NK-92 (cell line): ENCODE results near the gene GRM2.

Experiments
- DNase-seq: peaks from one replicate; lab custom pipeline; 2025; ENCODE audit not compliant: unreplicated experiment; lab: John Stamatoyannopoulos, UW

Gene GRM2

GRCh38 chr3:51680196-51680595 lies 26.7 kb upstream of the GRM2 start:
- no peak for DNase-seq

GRCh38 chr3:51680663-51681230 lies 26.1 kb upstream of the GRM2 start:
- DNase-seq, result no peak

- DNase-seq, result no peak
Measured at GRCh38 chr3:51681453-51681852, 25.4 kb upstream of the GRM2 start.

- no peak for DNase-seq
Measured at GRCh38 chr3:51682079-51682478, 24.8 kb upstream of the GRM2 start.

GRCh38 chr3:51682526-51682925 lies 24.3 kb upstream of the GRM2 start:
- no peak for DNase-seq

GRCh38 chr3:51683566-51683965 lies 23.3 kb upstream of the GRM2 start:
- DNase-seq, result no peak

GRCh38 chr3:51684971-51685751 lies 21.7 kb upstream of the GRM2 start:
- no peak for DNase-seq

- DNase-seq, result no peak
Measured at GRCh38 chr3:51686056-51686455, 20.8 kb upstream of the GRM2 start.

GRCh38 chr3:51686512-51687215 lies 20.2 kb upstream of the GRM2 start:
- no peak for DNase-seq

- no peak for DNase-seq
Measured at GRCh38 chr3:51687431-51688205, 19.2 kb upstream of the GRM2 start.

GRCh38 chr3:51688206-51688600 lies 18.7 kb upstream of the GRM2 start:
- no peak for DNase-seq

- DNase-seq, result no peak
Measured at GRCh38 chr3:51691021-51691420, 15.8 kb upstream of the GRM2 start.

GRCh38 chr3:51691949-51692348 lies 14.9 kb upstream of the GRM2 start:
- DNase-seq, result no peak

- DNase-seq, result no peak
Measured at GRCh38 chr3:51692980-51693395, 13.9 kb upstream of the GRM2 start.

GRCh38 chr3:51696954-51697353 lies 9.9 kb upstream of the GRM2 start:
- DNase-seq, result no peak

- DNase-seq, result no peak
Measured at GRCh38 chr3:51698209-51698608, 8.7 kb upstream of the GRM2 start.

GRCh38 chr3:51700403-51700802 lies 6.5 kb upstream of the GRM2 start:
- no peak for DNase-seq

- no peak for DNase-seq
Measured at GRCh38 chr3:51702156-51702555, 4.7 kb upstream of the GRM2 start.

- DNase-seq, result no peak
Measured at GRCh38 chr3:51703068-51703760, 3.7 kb upstream of the GRM2 start.

GRCh38 chr3:51703761-51704510 lies 2.9 kb upstream of the GRM2 start:
- DNase-seq, result no peak
